CD4-positive, alpha-beta T cell treated with Interferon alpha-2 for 1 hour (primary cell): ENCODE results near the gene SPINK4.

ENCODE experiments used
- DNase-seq, 2 donors: peaks; one replicate each; pipeline ENCODE4 v3.0.0-alpha.2; 2020 to 2022

The SPINK4 gene

DNA sequence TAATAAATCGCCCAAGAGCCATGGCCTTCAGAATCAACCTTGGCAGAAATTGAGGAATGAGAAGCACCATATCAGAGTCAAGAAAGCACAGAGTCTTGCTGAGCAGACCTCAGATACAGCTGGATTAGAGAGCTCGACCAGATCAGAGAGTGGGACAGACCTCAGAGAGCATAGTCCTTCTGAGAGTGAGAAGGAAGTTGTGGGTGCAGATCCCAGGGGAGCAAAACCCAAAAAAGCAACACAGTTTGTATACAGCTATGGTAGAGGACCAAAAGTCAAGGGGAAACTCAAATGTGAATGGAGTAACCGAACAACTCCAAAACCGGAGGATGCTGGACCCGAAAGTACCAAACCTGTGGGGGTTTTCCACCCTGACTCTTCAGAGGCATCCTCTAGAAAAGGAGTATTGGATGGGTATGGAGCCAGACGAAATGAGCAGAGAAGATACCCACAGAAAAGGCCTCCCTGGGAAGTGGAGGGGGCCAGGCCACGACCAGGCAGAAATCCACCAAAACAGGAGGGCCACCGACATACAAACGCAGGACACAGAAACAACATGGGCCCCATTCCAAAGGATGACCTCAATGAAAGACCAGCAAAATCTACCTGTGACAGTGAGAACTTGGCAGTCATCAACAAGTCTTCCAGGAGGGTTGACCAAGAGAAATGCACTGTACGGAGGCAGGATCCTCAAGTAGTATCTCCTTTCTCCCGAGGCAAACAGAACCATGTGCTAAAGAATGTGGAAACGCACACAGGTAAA is 54.9 kb downstream of the SPINK4 start:
- DNase-seq = no peak

DNA sequence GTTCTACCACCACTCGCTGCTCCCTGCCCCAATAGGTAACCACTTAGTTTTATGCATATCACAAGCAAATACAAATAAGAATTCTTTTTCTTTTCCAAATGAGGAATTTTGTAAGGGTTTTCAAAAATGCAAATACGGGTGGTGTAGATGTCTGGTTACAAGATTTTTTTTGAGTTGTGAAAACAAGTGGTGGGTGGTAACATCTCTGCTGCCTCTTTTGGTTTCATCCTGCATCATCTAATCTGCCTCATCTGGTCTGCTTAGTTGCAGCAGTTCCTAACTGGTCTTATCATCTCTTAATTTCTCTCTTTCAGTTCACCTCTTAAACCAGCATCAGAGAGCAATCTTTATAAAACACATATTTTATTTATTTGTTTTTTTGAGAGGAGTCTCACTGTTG is 55.6 kb downstream of the SPINK4 start:
- no peak for DNase-seq

DNA sequence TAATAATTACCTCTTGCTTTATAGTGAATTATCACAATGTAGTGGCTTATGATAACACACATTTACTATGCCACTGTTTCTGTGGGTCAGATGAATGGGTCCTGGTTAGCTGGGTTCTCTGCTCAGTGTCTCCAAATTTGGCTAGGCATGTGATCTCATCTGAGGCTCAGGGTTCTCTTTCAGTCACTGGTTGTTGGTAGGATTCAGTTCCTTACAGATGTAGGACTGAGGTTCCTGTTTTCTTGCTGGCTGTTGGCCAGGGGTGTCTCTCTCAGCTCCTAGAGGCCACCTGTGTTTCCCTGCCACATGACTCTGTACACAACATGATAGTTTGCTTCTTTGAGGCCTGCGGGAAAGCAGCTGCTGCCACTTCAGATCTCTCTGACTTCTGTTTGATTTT is 57.5 kb downstream of the SPINK4 start:
- DNase-seq = peak; percentile 21 to 73
